BLaER1 (cell line): ENCODE results near the gene ANO8.

Source experiments
- H3K27ac ChIP-seq: shearing (Covaris generic); formaldehyde crosslinking; 2 replicates; pipeline ENCODE4 v1.8.1; 2022
- H3K27me3 ChIP-seq: shearing (Covaris generic); formaldehyde crosslinking; 2 replicates; pipeline ENCODE4 v1.8.1; 2022
- H3K36me3 ChIP-seq: shearing (Covaris generic); formaldehyde crosslinking; 2 replicates; pipeline ENCODE4 v1.8.1; 2022
- H3K4me1 ChIP-seq: shearing (Covaris generic); formaldehyde crosslinking; 2 replicates; pipeline ENCODE4 v1.8.1; 2022
- H3K4me2 ChIP-seq: shearing (Covaris generic); formaldehyde crosslinking; 2 replicates; pipeline ENCODE4 v1.8.1; 2022
- H3K4me3 ChIP-seq: shearing (Covaris generic); formaldehyde crosslinking; 2 replicates; pipeline ENCODE4 v1.8.1; 2022
- H3K9ac ChIP-seq: shearing (Covaris generic); formaldehyde crosslinking; 2 replicates; pipeline ENCODE4 v1.8.1; 2022
- H3K9me3 ChIP-seq: shearing (Covaris generic); formaldehyde crosslinking; 2 replicates; pipeline ENCODE4 v1.8.1; 2022
- H4K20me1 ChIP-seq: shearing (Covaris generic); formaldehyde crosslinking; 2 replicates; pipeline ENCODE4 v1.8.1; 2022
- Cebpa-rat ChIP-seq: shearing (Covaris generic); IDR thresholded peaks from 2 replicates; pipeline ENCODE4 v1.8.1; 2022

The ANO8 gene

GRCh38 chr19:17329366-17330261 is 5.0 kb downstream of the ANO8 start:
- Histone ChIP-seq H3K4me1 (peaks cover 50% of the 10 kb centered on the region), H3K4me2 (peak overlapping the region; percentile 95), H3K36me3 (peaks cover 32% of the 10 kb centered on the region), H4K20me1 (peaks cover 22% of the 10 kb centered on the region), H3K9ac (peak overlapping the region; percentile 70; the same call in 1 of the 2 replicates), H3K9me3 (peaks cover 4% of the 10 kb centered on the region; the same call in 1 of the 2 replicates), H3K27me3 (peaks cover 23% of the 10 kb centered on the region), H3K27ac (peak overlapping the region; percentile 46; the same call in 1 of the 2 replicates), H3K4me3 (peak overlapping the region; percentile 60)
- TF ChIP-seq Cebpa-rat: no peak

DNA sequence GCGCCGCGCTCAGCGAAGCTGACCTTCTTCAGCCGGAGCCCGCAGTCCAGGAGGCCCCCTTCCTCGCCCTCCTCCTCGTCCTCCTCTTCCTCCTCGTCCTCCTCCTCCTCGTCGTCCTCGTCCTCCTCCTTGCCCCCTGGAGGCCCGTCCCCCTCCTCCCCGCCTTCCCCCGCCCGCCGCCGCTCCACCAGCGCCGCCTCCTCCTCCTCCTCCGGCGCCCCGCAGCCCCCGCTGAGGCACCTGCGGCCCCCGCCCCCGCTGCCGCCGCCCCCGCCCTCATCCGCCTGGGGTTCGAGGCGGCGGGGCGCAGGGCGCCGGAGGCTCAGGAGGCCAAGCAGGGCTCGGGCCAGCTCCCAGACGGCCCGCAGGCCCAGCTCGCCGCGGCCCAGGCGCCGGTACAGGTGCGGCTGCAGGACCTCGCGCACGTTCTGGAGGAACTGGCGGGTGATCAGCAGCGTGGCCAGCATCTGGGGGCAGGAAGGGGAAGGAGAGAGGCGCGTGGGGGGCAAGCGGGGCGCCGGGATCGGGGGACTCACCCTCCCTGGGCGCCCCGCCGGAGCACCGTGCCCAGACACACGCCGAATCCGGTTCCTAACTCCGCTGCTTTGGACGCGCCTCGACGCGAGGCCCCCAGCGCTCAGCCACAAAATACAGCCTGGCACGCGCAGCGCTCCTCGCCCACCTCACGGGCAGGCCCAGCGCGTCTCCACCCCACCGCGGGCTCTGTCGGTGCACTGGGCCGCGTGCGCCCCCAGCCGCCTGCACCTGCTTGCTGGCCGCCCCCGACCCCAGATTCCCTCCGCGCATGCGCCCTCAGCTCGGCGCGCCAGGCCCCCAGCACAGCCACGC is 5.9 kb downstream of the ANO8 start:
- peak overlapping the region; percentile 55 for H3K27ac ChIP-seq
- peak overlapping the region; percentile 61 for H3K4me3 ChIP-seq
- peaks cover 54% of the 10 kb centered on the region for H3K4me1 ChIP-seq
- H3K4me2 ChIP-seq: peak overlapping the region; percentile 95
- H3K9ac ChIP-seq: peak overlapping the region; percentile 70
- H3K36me3 ChIP-seq: peaks cover 36% of the 10 kb centered on the region
- peaks cover 4% of the 10 kb centered on the region; the same call in 1 of the 2 replicates for H3K9me3 ChIP-seq
- H4K20me1 ChIP-seq: peaks cover 25% of the 10 kb centered on the region
- H3K27me3 ChIP-seq: peaks cover 23% of the 10 kb centered on the region
- TF ChIP-seq Cebpa-rat: no peak

DNA sequence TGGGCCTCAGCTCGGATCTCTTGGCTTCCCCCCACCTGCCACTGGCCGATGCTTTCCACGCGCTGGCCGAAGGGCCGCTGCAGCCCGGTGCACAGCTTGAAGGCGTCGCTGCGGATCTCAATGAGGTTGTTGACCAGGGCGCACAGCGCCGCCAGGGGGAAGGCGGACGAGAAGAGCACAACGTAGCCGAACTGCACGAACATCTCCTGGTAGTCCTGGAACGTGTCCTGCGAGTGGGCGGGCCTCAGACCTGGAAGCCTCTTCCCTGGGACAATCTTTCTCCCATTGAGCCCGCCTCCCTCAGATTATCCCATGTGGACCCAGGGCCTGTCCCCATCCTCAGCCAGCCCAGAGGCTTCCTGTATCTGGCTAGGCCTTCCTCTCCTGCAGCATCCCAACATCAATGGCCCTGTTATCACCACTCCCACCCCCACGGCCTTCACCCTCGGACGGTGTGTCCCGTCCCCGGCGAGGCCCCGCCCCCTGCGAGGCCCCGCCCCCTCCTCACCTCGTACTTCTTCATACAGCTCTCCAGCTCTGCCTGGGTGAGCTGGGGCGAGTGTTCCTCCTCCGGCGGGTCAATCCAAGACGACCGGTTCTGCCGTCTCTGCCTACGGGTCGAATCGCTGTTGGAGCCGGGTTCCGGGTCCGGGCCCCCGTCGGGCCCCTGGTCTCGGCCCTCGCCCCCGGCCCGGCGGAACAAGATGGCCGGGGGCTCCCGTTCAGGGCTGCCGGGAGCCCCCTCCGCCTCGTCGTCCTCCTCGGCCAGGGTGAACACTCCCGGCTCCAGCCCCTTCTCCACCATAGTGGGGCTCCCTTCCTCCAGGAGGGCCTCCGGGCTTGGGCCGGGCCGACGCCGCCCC is 6.8 kb downstream of the ANO8 start:
- H3K4me3 ChIP-seq: peak overlapping the region; percentile 61
- H3K9me3 ChIP-seq: peaks cover 3% of the 10 kb centered on the region; the same call in 1 of the 2 replicates
- peak overlapping the region; percentile 95 for H3K4me2 ChIP-seq
- peaks cover 26% of the 10 kb centered on the region for H4K20me1 ChIP-seq
- H3K27me3 ChIP-seq: peaks cover 27% of the 10 kb centered on the region
- TF ChIP-seq Cebpa-rat: no peak
- H3K4me1 ChIP-seq: peaks cover 55% of the 10 kb centered on the region
- peak overlapping the region; percentile 64; the same call in 1 of the 2 replicates for H3K9ac ChIP-seq
- 0 out of 2 replicates have a peak overlapping the region, but pooled peaks have one; percentile 55 for H3K27ac ChIP-seq
- peaks cover 32% of the 10 kb centered on the region for H3K36me3 ChIP-seq

- no peak overlapping the region for H3K9ac ChIP-seq
- no peak overlapping the region for H3K27ac ChIP-seq
- H3K4me1 ChIP-seq: peaks cover 60% of the 10 kb centered on the region
- no peak overlapping the region for H3K4me2 ChIP-seq
- H4K20me1 ChIP-seq: peaks cover 33% of the 10 kb centered on the region
- H3K27me3 ChIP-seq: peaks cover 31% of the 10 kb centered on the region
- no peaks in the 10 kb centered on the region for H3K9me3 ChIP-seq
- no peak for TF ChIP-seq Cebpa-rat
- no peak overlapping the region for H3K4me3 ChIP-seq
- H3K36me3 ChIP-seq: peaks cover 30% of the 10 kb centered on the region
Measured at GRCh38 chr19:17327068-17327653, 7.5 kb downstream of the ANO8 start.

DNA sequence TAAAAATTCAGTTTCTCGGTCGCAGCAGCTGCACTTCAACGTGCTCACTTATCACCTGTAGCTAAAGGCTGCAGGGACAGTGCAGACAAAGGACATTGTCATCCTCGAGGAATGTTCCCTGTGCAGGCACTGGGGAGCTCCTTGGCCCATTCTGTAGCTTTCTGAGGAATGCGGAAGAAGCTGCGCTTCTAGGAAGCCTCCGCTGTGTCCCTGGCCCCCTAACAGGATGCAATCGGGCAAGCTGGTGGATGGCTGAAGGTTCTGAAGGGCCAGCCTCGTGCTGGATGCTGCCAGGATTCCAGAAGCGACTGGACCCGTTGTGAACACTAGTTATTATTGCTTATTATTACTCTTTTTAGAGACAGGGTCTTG is 8.1 kb downstream of the ANO8 start:
- no peak overlapping the region for H3K4me2 ChIP-seq
- no peak overlapping the region for H3K4me3 ChIP-seq
- H3K27ac ChIP-seq: no peak overlapping the region
- H3K9me3 ChIP-seq: no peaks in the 10 kb centered on the region
- TF ChIP-seq Cebpa-rat: no peak
- H3K4me1 ChIP-seq: peaks cover 66% of the 10 kb centered on the region
- H3K27me3 ChIP-seq: peaks cover 31% of the 10 kb centered on the region
- H4K20me1 ChIP-seq: peaks cover 39% of the 10 kb centered on the region
- H3K36me3 ChIP-seq: peaks cover 36% of the 10 kb centered on the region
- H3K9ac ChIP-seq: no peak overlapping the region

DNA sequence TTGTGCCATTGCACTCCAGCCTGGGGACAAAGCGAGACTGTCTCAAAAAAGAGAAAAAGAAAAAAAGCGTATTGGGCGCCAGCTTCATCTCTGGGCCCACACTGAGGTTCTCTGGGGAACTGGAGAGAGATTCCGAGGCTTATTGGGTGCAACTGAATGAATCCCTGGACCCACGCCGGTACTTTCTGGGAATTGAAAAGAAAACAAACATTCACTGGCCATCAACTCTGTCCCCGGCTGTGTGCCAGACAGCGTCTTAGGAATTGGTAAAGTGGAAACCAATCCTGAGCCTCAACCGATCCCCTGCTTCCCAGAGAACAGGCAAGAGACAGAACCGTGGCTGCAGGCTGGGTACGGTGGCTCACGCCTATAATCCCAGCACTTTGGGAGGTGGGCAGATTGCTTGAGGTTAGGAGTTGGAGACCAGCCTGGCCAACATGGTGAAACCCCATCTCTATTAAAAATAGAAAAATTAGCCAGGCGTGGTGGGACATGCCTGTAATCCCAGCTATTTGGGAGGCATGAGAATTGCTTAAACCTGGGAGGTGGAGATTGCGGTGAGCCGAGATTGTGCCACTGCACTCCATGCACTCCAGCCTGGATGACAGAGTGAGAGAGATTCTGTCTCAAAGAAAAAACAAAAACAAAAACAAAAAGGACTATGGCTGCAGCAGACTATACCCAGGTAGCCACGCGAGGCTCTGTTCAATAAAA is 8.6 kb downstream of the ANO8 start:
- Histone ChIP-seq H3K27me3 (peaks cover 31% of the 10 kb centered on the region), H3K9me3 (no peaks in the 10 kb centered on the region), H3K27ac (no peak overlapping the region), H3K4me1 (peaks cover 69% of the 10 kb centered on the region), H3K4me2 (no peak overlapping the region), H3K36me3 (peaks cover 38% of the 10 kb centered on the region), H4K20me1 (peaks cover 43% of the 10 kb centered on the region), H3K4me3 (no peak overlapping the region), H3K9ac (no peak overlapping the region)
- no peak for TF ChIP-seq Cebpa-rat

DNA sequence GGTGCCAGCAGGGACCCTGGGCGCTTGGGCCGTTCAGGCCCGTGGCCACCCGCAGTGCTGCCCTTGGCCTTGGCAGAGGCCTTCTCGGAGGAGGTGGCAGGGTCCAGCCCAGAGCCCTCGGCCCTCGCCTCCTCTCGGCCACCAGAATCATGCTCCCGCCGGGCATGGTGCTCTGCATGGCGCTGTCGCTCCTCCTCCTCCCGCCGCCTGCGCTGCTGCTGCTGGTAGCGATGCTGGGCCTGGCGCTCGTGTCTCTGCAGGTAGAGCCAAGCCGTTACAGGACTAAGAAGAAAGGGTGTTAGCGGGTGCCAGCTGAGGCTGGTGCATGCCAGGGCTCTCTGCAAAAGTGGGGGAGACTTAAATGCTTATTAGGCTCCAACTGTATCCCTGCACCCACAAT is 9.5 kb downstream of the ANO8 start:
- no peak for TF ChIP-seq Cebpa-rat
- Histone ChIP-seq H3K9ac (no peak overlapping the region), H3K4me3 (no peak overlapping the region), H3K27me3 (peaks cover 23% of the 10 kb centered on the region), H4K20me1 (peaks cover 39% of the 10 kb centered on the region), H3K9me3 (no peaks in the 10 kb centered on the region), H3K4me1 (peaks cover 69% of the 10 kb centered on the region), H3K36me3 (peaks cover 38% of the 10 kb centered on the region), H3K27ac (no peak overlapping the region), H3K4me2 (no peak overlapping the region)

DNA sequence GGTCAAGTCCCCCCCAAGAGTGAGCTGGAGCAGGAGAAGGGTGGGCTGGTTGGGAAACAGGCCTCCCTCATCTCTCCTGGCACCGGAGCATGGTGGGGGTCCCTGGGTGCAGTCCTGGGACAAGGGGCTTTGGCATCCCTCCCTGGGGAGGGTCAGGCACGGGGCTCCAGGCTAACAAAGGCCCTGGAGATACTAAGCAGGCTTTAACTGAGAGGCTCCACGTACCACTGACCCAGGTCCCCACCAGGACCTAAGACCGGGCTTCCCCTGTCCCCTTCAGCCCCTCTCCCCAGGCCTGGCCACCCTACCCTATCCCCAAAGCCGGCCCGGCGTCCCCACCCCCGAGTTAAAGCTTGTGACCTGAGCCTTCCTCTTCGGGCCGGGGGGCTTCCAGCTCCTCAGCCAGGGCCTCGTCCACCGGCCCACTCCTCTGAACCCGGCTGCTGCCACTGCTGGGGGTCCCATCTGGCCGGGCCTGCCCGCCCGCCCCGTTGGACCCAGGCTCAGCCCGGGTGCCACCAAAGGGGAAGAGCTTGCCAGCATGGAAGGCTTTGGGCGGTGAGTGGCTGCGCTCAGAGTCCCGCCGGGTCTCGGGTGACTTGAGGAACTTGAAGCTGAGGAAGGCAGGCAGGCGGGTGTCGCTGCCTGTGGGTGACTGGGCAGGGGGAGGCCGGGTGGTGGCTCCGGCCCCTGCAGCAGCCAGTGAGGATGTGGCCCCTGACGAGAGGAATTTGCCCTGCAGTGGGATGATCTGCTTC is 10.1 kb downstream of the ANO8 start:
- no peak for TF ChIP-seq Cebpa-rat
- peak overlapping the region; percentile 94; the same call in 1 of the 2 replicates for H3K4me2 ChIP-seq

More for the DNA sequence above, 10.1 kb downstream of the ANO8 start:
- Histone ChIP-seq H3K36me3 (peaks cover 44% of the 10 kb centered on the region), H3K27ac (no peak overlapping the region), H3K9ac (no peak overlapping the region), H3K9me3 (no peaks in the 10 kb centered on the region), H3K4me3 (no peak overlapping the region), H4K20me1 (peaks cover 33% of the 10 kb centered on the region), H3K27me3 (peaks cover 17% of the 10 kb centered on the region), H3K4me1 (peaks cover 63% of the 10 kb centered on the region)
